Measurements from ENCODE around the gene CDC25B. TPM values are rescaled to one million over a fixed set of nuclear protein-coding genes. Genes with fewer than 3 reads are reported as not detected.

The CDC25B gene
- total RNA-seq, 1 donor from 2014 or later = 24.3 TPM

DNA sequence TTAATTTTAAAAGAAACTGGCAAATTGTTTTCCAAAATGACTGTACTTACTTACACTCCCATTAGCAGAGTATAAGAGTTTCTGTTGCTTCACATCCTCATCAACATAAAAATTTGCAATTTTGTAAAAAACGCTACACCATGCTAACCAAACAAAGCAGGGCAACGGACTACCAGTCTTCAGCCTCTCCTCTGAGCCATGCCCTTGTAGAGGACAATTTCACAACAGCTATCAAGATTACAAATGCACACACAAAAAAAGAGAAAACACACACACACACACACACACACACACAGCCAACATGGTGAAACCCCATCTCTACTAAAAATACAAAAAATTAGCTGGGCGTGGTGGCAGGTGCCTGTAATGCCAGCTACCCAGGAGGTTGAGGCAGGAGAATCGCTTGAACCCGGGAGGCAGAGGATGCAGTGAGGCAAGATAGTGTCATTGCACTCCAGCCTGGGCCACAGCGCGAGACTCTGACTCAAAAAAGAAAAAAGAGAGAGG lies 24.5 kb upstream of the CDC25B start:
- Mint-ChIP-seq H3K4me1 (peaks cover 12% of the 10 kb centered on the region), H3K36me3 (ENCODE audit: low read depth) (peaks cover 1% of the 10 kb centered on the region), H3K9me3 (no peaks in the 10 kb centered on the region), H3K4me3 (no peak overlapping the region), H3K27me3 (peaks cover 3% of the 10 kb centered on the region), H3K27ac (no peak overlapping the region)
- ChIA-PET CTCF (no interaction called here), POLR2A (interaction anchor here (0.6 kb wide), 2 partner anchors 10 to 12 kb away, joined by 3 to 4 read pairs; partner anchors contain the start of gene SPEF1)
- intact Hi-C loops (cut with micrococcal nuclease) = no loop called here
- DNase-seq (no peak), ATAC-seq (ENCODE audit: low read depth) (no peak)
- TF ChIP-seq, protein P1, sequence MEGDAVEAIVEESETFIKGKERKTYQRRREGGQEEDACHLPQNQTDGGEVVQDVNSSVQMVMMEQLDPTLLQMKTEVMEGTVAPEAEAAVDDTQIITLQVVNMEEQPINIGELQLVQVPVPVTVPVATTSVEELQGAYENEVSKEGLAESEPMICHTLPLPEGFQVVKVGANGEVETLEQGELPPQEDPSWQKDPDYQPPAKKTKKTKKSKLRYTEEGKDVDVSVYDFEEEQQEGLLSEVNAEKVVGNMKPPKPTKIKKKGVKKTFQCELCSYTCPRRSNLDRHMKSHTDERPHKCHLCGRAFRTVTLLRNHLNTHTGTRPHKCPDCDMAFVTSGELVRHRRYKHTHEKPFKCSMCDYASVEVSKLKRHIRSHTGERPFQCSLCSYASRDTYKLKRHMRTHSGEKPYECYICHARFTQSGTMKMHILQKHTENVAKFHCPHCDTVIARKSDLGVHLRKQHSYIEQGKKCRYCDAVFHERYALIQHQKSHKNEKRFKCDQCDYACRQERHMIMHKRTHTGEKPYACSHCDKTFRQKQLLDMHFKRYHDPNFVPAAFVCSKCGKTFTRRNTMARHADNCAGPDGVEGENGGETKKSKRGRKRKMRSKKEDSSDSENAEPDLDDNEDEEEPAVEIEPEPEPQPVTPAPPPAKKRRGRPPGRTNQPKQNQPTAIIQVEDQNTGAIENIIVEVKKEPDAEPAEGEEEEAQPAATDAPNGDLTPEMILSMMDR (IDR thresholded peaks at IDR 0.05) = no peak

DNA sequence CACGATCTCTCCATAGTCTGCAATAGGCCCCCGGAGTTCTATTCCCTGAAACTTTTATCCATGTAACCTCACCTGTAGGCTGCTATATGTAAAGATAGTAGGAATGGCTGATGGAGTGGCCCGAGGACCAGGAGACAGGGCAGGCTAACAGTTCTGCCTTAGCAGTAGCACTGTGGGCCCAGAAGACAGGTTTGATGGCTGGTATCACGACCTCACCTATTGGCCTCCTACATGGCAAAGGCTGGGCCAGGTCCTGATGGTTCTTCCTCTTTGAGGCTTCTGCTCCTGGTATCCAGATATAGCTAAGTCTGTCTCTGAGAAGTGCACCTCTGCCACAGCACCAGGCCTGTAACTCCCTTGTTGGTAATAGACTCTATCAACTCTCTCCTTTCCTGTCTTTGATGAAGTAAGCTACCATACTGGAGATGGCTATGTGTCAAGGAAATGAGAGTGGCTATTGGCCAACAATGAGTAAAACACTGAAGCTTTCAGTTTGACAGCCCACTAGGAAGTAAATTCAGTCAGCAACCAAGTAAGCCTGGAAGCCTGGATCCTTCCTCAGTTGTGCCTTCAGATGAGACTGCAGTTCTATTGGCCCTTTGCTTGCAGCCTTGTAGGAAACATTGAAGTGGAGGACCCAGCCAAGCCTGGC lies 20.5 kb upstream of the CDC25B start:
- CTCF ChIA-PET = no interaction called here
- H3K27me3 Mint-ChIP-seq = peaks cover 5% of the 10 kb centered on the region
- intact Hi-C loops (cut with micrococcal nuclease) = no loop called here
- H3K4me1 Mint-ChIP-seq = peaks cover 26% of the 10 kb centered on the region
- no peaks in the 10 kb centered on the region for H3K36me3 Mint-ChIP-seq (ENCODE audit: low read depth)
- H3K27ac Mint-ChIP-seq = no peak overlapping the region
- H3K4me3 Mint-ChIP-seq = no peak overlapping the region
- POLR2A ChIA-PET = no interaction called here
- DNase-seq (no peak), ATAC-seq (ENCODE audit: low read depth) (no peak)
- no peaks in the 10 kb centered on the region for H3K9me3 Mint-ChIP-seq
- TF ChIP-seq, protein P1 (IDR thresholded peaks at IDR 0.05) = no peak

DNA sequence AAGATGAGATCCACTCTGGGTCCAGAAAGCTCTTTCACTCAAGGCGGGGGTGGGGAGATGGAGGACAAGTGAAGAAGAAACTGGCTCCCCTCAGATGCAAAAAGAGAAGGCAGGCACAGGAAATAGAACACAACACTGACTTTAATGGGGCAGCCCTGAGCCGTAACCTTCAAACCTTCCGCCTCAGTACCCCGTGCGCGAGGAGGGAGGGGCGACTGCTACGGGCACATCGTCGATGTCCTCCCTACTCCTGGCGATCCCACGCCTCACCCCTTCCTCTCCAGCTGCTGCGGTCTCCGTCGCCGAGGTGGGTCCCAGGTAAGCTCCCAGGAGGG lies 18.8 kb upstream of the CDC25B start:
- ATAC-seq (ENCODE audit: low read depth) (peak; percentile 57), DNase-seq (no peak)
- peak overlapping the region; percentile 87 for H3K4me3 Mint-ChIP-seq
- peaks cover 5% of the 10 kb centered on the region for H3K27me3 Mint-ChIP-seq
- intact Hi-C loops (cut with micrococcal nuclease) = loop anchor here (1.0 kb wide), 1 partner anchor 9 kb away; no protein-coding TSS in a partner anchor
- CTCF ChIA-PET = interaction anchor here (1.0 to 3.6 kb wide), 3 partner anchors 9 to 10 kb away, joined by 3 to 18 read pairs (median 3); partner anchors contain the start of genes ADISSP and CENPB
- peaks cover 37% of the 10 kb centered on the region for H3K4me1 Mint-ChIP-seq
- POLR2A ChIA-PET = interaction anchor here (0.5 to 3.8 kb wide), 6 partner anchors 9 to 308 kb away, joined by 3 to 33 read pairs (median 8); partner anchors contain the start of genes ADISSP, AP5S1, CDC25B and CENPB
- no peak overlapping the region for H3K27ac Mint-ChIP-seq
- H3K9me3 Mint-ChIP-seq = no peaks in the 10 kb centered on the region
- no peaks in the 10 kb centered on the region for H3K36me3 Mint-ChIP-seq (ENCODE audit: low read depth)
- TF ChIP-seq, protein P1 (IDR thresholded peaks at IDR 0.05) = no peak

GRCh38 chr20:3777716-3778629 lies 18.1 kb upstream of the CDC25B start:
- ChIA-PET POLR2A (interaction anchor here (0.5 to 3.8 kb wide), 7 partner anchors 8 to 1278 kb away, joined by 3 to 33 read pairs (median 7); partner anchors contain the start of genes ADISSP, AP5S1, CDC25B and CENPB), CTCF (interaction anchor here (0.7 to 3.6 kb wide), 4 partner anchors 8 to 77 kb away, joined by 3 to 18 read pairs (median 3); partner anchors contain the start of genes ADISSP and CENPB)
- ATAC-seq (ENCODE audit: low read depth) = peak; percentile 64
- peak; percentile 52 for DNase-seq
- TF ChIP-seq, protein P1 (IDR thresholded peaks at IDR 0.05) = no peak
- Mint-ChIP-seq H3K27ac (no peak overlapping the region), H3K36me3 (ENCODE audit: low read depth) (no peaks in the 10 kb centered on the region), H3K4me3 (peak overlapping the region; percentile 87), H3K27me3 (peaks cover 2% of the 10 kb centered on the region), H3K4me1 (peaks cover 37% of the 10 kb centered on the region), H3K9me3 (no peaks in the 10 kb centered on the region)
- intact Hi-C loops (cut with micrococcal nuclease) = loop anchor here (1.0 kb wide), 1 partner anchor 10 kb away; no protein-coding TSS in a partner anchor

Data from activated B cell treated with CpG ODN at 0.5 μM for 24 hours (primary cell).